ENCODE measurements around the gene PEX11B. TPM values are rescaled to one million over a fixed set of nuclear protein-coding genes. Genes with fewer than 3 reads are reported as not detected.

The PEX11B gene
- total RNA-seq, 1 experiment from 2014 or later = 36.2 TPM

- Mint-ChIP-seq H3K4me3 (ENCODE audit: unreplicated experiment) (no peak overlapping the region), H3K27ac (ENCODE audit: low read depth, unreplicated experiment) (no peak overlapping the region), H3K36me3 (ENCODE audit: insufficient read depth, unreplicated experiment) (no peaks in the 10 kb centered on the region), H3K27me3 (ENCODE audit: insufficient read depth, unreplicated experiment) (peaks cover 7% of the 10 kb centered on the region), H3K9me3 (ENCODE audit: unreplicated experiment) (no peaks in the 10 kb centered on the region), H3K4me1 (ENCODE audit: insufficient read depth, unreplicated experiment) (peaks cover 16% of the 10 kb centered on the region)
- BruUV-seq (replicated peaks) = no TSS peak
- POLR2A ChIA-PET = interaction anchor here (0.5 kb wide), 1 partner anchor 35 kb away, joined by 3 read pairs; no protein-coding TSS in a partner anchor
- intact Hi-C loops (cut with micrococcal nuclease) = no loop called here
- no peak for DNase-seq (ENCODE audit: unreplicated experiment)
- CTCF ChIA-PET = interaction anchor here (1.2 to 4.5 kb wide), 3 partner anchors 15 to 29 kb away, joined by 4 to 19 read pairs (median 6); partner anchors contain the start of gene NUDT17
- TF ChIP-seq CTCF (IDR thresholded peaks at IDR 0.05; ENCODE audit: unreplicated experiment) = no peak
Measured at GRCh38 chr1:145874646-145875045, 43.9 kb downstream of the PEX11B start.

DNA sequence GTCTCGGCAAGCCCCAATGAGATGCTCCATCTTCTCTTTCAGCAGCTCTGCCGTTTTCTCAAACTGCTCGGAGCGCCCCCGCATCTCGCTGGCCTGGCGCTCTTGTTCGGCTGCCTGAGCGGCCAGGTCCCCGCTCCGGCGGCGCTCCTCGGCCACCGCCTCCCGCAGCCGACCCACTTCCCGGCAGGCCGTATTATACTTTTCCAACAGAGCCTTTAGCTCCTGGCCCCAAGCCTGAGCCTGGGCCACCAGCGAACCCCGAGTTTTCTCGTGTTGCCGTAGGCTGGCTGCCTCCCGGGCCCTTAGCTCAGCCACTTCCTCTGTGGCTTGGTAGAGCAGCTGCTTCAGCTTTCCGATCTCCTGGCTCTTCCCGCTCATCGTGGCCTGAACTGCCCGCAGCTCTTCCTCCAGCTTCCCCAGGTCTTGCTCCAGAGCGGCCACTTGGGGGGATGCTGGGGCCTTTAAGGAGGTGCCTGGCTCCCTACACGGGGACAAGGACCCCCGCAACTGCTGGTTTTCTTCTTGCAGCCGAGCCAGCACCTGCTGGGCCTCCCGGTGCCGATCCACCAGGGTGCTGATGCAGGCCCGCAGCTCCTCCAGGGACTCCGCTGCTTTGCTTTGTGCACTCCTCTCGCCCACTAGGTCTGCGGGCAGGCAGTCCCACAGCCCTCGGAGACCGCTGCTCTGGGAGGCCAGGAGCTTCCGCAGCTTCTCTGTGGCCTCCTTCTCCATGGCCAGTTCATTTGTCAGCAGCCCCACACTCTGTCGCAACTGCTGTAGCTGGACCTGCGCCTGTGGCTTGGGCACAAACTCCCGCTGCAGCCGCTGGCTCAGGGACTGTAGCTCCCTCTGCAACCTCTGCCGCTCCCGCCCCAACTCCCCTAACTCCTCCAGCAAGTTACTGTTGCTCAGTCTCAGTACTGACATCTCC, 46.3 kb downstream of the PEX11B start:
- POLR2A ChIA-PET = interaction anchor here (0.5 to 1.8 kb wide), 8 partner anchors 11 to 68 kb away, joined by 3 to 17 read pairs (median 3); partner anchors contain the start of genes PIAS3 and RBM8A
- H3K4me1 Mint-ChIP-seq (ENCODE audit: insufficient read depth, unreplicated experiment) = no peaks in the 10 kb centered on the region
- BruUV-seq (replicated peaks) = no TSS peak
- no peak overlapping the region for H3K27ac Mint-ChIP-seq (ENCODE audit: low read depth, unreplicated experiment)
- no peaks in the 10 kb centered on the region for H3K36me3 Mint-ChIP-seq (ENCODE audit: insufficient read depth, unreplicated experiment)
- H3K9me3 Mint-ChIP-seq (ENCODE audit: unreplicated experiment) = no peaks in the 10 kb centered on the region
- intact Hi-C loops (cut with micrococcal nuclease) = no loop called here
- CTCF ChIA-PET = interaction anchor here (0.6 to 4.5 kb wide), 10 partner anchors 10 to 160 kb away, joined by 3 to 19 read pairs (median 4); partner anchors contain the start of gene NUDT17
- H3K27me3 Mint-ChIP-seq (ENCODE audit: insufficient read depth, unreplicated experiment) = peaks cover 11% of the 10 kb centered on the region
- DNase-seq (ENCODE audit: unreplicated experiment) = no peak
- H3K4me3 Mint-ChIP-seq (ENCODE audit: unreplicated experiment) = no peak overlapping the region
- TF ChIP-seq CTCF (IDR thresholded peaks at IDR 0.05; ENCODE audit: unreplicated experiment) = no peak

GRCh38 chr1:145868232-145868631, 50.3 kb downstream of the PEX11B start:
- peaks cover 23% of the 10 kb centered on the region for H3K27me3 Mint-ChIP-seq (ENCODE audit: insufficient read depth, unreplicated experiment)
- no peaks in the 10 kb centered on the region for H3K4me1 Mint-ChIP-seq (ENCODE audit: insufficient read depth, unreplicated experiment)
- no peaks in the 10 kb centered on the region for H3K36me3 Mint-ChIP-seq (ENCODE audit: insufficient read depth, unreplicated experiment)
- no peak overlapping the region for H3K4me3 Mint-ChIP-seq (ENCODE audit: unreplicated experiment)
- no peak for DNase-seq (ENCODE audit: unreplicated experiment)
- no peak for TF ChIP-seq CTCF (IDR thresholded peaks at IDR 0.05; ENCODE audit: unreplicated experiment)
- intact Hi-C loops (cut with micrococcal nuclease) = no loop called here
- POLR2A ChIA-PET = interaction anchor here (0.6 to 2.6 kb wide), 3 partner anchors 9 to 24 kb away, joined by 3 to 20 read pairs (median 4); partner anchors contain the start of genes NUDT17 and PIAS3
- H3K27ac Mint-ChIP-seq (ENCODE audit: low read depth, unreplicated experiment) = no peak overlapping the region
- CTCF ChIA-PET = interaction anchor here (0.6 to 2.5 kb wide), 4 partner anchors 13 to 116 kb away, joined by 3 to 14 read pairs (median 6); partner anchors contain the start of gene NUDT17
- H3K9me3 Mint-ChIP-seq (ENCODE audit: unreplicated experiment) = no peaks in the 10 kb centered on the region
- no TSS peak for BruUV-seq (replicated peaks)
